GM21360 (cell line): ENCODE measurements around the gene ADA.

ENCODE experiments used
- ATAC-seq: cut with Tn5 transposase; IDR thresholded peaks from one replicate; pipeline ENCODE4 v1.9.1; 2021; ENCODE audit warnings: mild to moderate bottlenecking, moderate library complexity; ENCODE audit not compliant: unreplicated experiment

ADA gene

GRCh38 chr20:44646023-44646640 is 5.4 kb downstream of the ADA start:
- no peak for ATAC-seq

GRCh38 chr20:44644667-44645131 is 6.8 kb downstream of the ADA start:
- ATAC-seq, result no peak

GRCh38 chr20:44644230-44644617 is 7.3 kb downstream of the ADA start:
- no peak for ATAC-seq

- ATAC-seq, result no peak
These were observed 7.8 kb downstream of the ADA start for GRCh38 chr20:44643596-44644229.

- no peak for ATAC-seq
These were observed 8.4 kb downstream of the ADA start for GRCh38 chr20:44643154-44643519.

GRCh38 chr20:44642203-44643153 is 9.0 kb downstream of the ADA start:
- ATAC-seq, result no peak

GRCh38 chr20:44641325-44641724 is 10.2 kb downstream of the ADA start:
- ATAC-seq, result no peak

GRCh38 chr20:44640522-44640921 is 11.0 kb downstream of the ADA start:
- no peak for ATAC-seq

GRCh38 chr20:44637522-44638372 is 13.8 kb downstream of the ADA start:
- no peak for ATAC-seq

GRCh38 chr20:44637042-44637441 is 14.5 kb downstream of the ADA start:
- no peak for ATAC-seq

- no peak for ATAC-seq
These were observed 15.6 kb downstream of the ADA start for GRCh38 chr20:44635877-44636276.

GRCh38 chr20:44633872-44634600 is 17.5 kb downstream of the ADA start:
- no peak for ATAC-seq

GRCh38 chr20:44633187-44633810 is 18.2 kb downstream of the ADA start:
- no peak for ATAC-seq

- ATAC-seq, result no peak
These were observed 19.3 kb downstream of the ADA start for GRCh38 chr20:44632103-44632752.

- no peak for ATAC-seq
These were observed 21.2 kb downstream of the ADA start for GRCh38 chr20:44630297-44630696.

GRCh38 chr20:44629542-44629941 is 22.0 kb downstream of the ADA start:
- ATAC-seq, result no peak

GRCh38 chr20:44629017-44629385 is 22.5 kb downstream of the ADA start:
- ATAC-seq, result no peak

GRCh38 chr20:44627364-44628010 is 24.0 kb downstream of the ADA start:
- no peak for ATAC-seq

- ATAC-seq, result no peak
These were observed 25.2 kb downstream of the ADA start for GRCh38 chr20:44626278-44626677.
